HepG2 (cell line): ENCODE measurements around the gene CPT1B. TPM values are rescaled to one million over a fixed set of nuclear protein-coding genes. Genes with fewer than 3 reads are reported as not detected.

ENCODE experiments used
- ATAC-seq: fragments of 200-7000 bp; cut with Tn5 transposase; 3 replicates; pipeline ENCODE4 v1.9.1; 2020; ENCODE audit warnings: mild to moderate bottlenecking, moderate library complexity
- BruUV-seq: library from RNA; stranded (reverse); fragments of 400-500 nt; replicated peaks from 2 replicates; lab custom pipeline; 2021; lab: Mats Ljungman, UMichigan
- CTCF ChIA-PET: fragments of 300-600 bp; formaldehyde crosslinking; extraction: SDS; loops from one replicate; lab custom pipeline; 2021; ENCODE audit warnings: low total read pairs, inconsistent platforms, low intra/inter-chr PET ratio; lab: Yijun Ruan, JAX
- POLR2A ChIA-PET: fragments of 350-600 bp; sonication (Branson Sonifier 250); formaldehyde crosslinking; loops from one replicate; lab custom pipeline; 2020; ENCODE audit warnings: antibody characterized with exemption, inconsistent platforms; lab: Yijun Ruan, JAX
- DNase-seq: peaks from one replicate; pipeline ENCODE4 v3.0.0-alpha.2; 2015; ENCODE audit warnings: low spot score
- FAIRE-seq: peaks from 3 replicates; lab custom pipeline; 2011; peaks lifted over from hg19 to GRCh38; lab: Jason Lieb, UNC
- H2AFZ ChIP-seq: one replicate; pipeline ENCODE4 v1.6.1; 2011; ENCODE audit warnings: low read length, inconsistent platforms
- H3K27ac ChIP-seq: fragments of 300-600 bp; 3 replicates; pipeline ENCODE4 v1.8.0; 2011; ENCODE audit warnings: mixed run types, mild to moderate bottlenecking, mixed read lengths, low read length, inconsistent platforms; ENCODE audit not compliant: insufficient read depth; ENCODE audit errors: extremely low read length
- H3K27me3 ChIP-seq, 2 experiments: fragments of 200-600 bp in 1 of 2; 2 replicates in 1 of 2; 3 replicates in 1 of 2; pipeline versions ENCODE4 v1.6.0 to v1.8.0; 2011; ENCODE audit warnings: low read length in 2 of 2, mild to moderate bottlenecking in 2 of 2, moderate library complexity in 2 of 2, inconsistent platforms in 1 of 2; ENCODE audit not compliant: insufficient read depth in 2 of 2, control insufficient read depth in 1 of 2
- H3K36me3 ChIP-seq, 2 experiments: fragments of 200-600 bp in 1 of 2; replicated peaks in 1 of 2; 2 replicates in 1 of 2; 3 replicates in 1 of 2; pipeline versions ENCODE4 v1.5.1 to v1.8.0; 2011; ENCODE audit warnings: low read length in 2 of 2, inconsistent platforms in 1 of 2; ENCODE audit not compliant: insufficient read depth in 2 of 2, control insufficient read depth in 1 of 2
- H3K4me1 ChIP-seq: 2 replicates; pipeline ENCODE4 v1.5.1; 2012; ENCODE audit warnings: low read length, inconsistent platforms; ENCODE audit not compliant: insufficient read depth
- H3K4me2 ChIP-seq: 2 replicates; pipeline ENCODE4 v1.6.0; 2011; ENCODE audit warnings: low read depth, low read length, inconsistent platforms
- H3K4me3 ChIP-seq, 3 experiments: fragments of 200-600 bp in 1 of 3; sonication (generic), shearing (Covaris generic) in 1 of 3; replicated peaks in 1 of 3; 2 replicates each; pipeline ENCODE4 v1.5.1; 2011 to 2016; ENCODE audit warnings: low read length in 3 of 3, inconsistent platforms in 2 of 3, low read depth in 2 of 3, mild to moderate bottlenecking in 2 of 3, control low read depth in 1 of 3, mixed read lengths in 1 of 3; ENCODE audit not compliant: insufficient read depth in 1 of 3
- H3K79me2 ChIP-seq: one replicate; pipeline ENCODE4 v1.6.1; 2011; ENCODE audit warnings: low read length, inconsistent platforms; ENCODE audit not compliant: insufficient read depth
- H3K9ac ChIP-seq: 2 replicates; pipeline ENCODE4 v1.6.0; 2011; ENCODE audit warnings: mild to moderate bottlenecking, low read depth, low read length, inconsistent platforms; ENCODE audit not compliant: insufficient read depth
- H3K9me3 ChIP-seq: 2 replicates; pipeline ENCODE4 v1.5.1; 2012; ENCODE audit warnings: mild to moderate bottlenecking, low read length
- H4K20me1 ChIP-seq: 2 replicates; pipeline ENCODE4 v1.6.0; 2011; ENCODE audit warnings: inconsistent platforms, mild to moderate bottlenecking, low read length, moderate library complexity; ENCODE audit not compliant: insufficient read depth
- ETS1 ChIP-seq: sonication (generic); formaldehyde crosslinking; IDR thresholded peaks from 2 replicates; pipeline ENCODE4 v1.4.0; 2020; ENCODE audit warnings: missing genetic modification reagents
- GABPB1 ChIP-seq: IDR thresholded peaks from 2 replicates; pipeline ENCODE4 v1.6.1; 2016; ENCODE audit warnings: mild to moderate bottlenecking, missing genetic modification reagents, moderate library complexity, missing compliant biosample characterization
- HOXA9 ChIP-seq: sonication (generic); formaldehyde crosslinking; IDR thresholded peaks from 2 replicates; pipeline ENCODE4 v1.8.1; 2022; ENCODE audit warnings: missing genetic modification reagents, mild to moderate bottlenecking, moderate library complexity, borderline replicate concordance
- MYPOP ChIP-seq: sonication (generic); formaldehyde crosslinking; IDR thresholded peaks from 2 replicates; pipeline ENCODE4 v1.8.1; 2023; ENCODE audit warnings: mild to moderate bottlenecking, moderate library complexity, missing genetic modification reagents
- PCBP1 ChIP-seq: fragments of 200-400 bp; formaldehyde crosslinking; IDR thresholded peaks from 2 replicates; pipeline ENCODE4 v1.6.1; 2017; ENCODE audit warnings: mild to moderate bottlenecking, low read depth, low read length, borderline replicate concordance
- POLR2AphosphoS5 ChIP-seq: IDR thresholded peaks from 2 replicates; pipeline ENCODE4 v1.6.1; 2012; ENCODE audit warnings: low read depth, low read length
- ZNF121 ChIP-seq: sonication (generic); formaldehyde crosslinking; IDR thresholded peaks from 2 replicates; pipeline ENCODE4 v1.5.0; 2020; ENCODE audit warnings: mild to moderate bottlenecking, missing genetic modification reagents
- ZNF597 ChIP-seq: sonication (generic); formaldehyde crosslinking; IDR thresholded peaks from 2 replicates; pipeline ENCODE4 v1.5.0; 2020; ENCODE audit warnings: missing genetic modification reagents
- WGBS: methylation state at CpG from one replicate; pipeline ENCODE4 v1.1.6; 2017; ENCODE audit warnings: low lambda C conversion rate; 5-methylcytosine and 5-hydroxymethylcytosine counted together
- in situ Hi-C: cut with HindIII; loops from 2 replicates; pipeline ENCODE4 v1.10.0; 2017; ENCODE audit warnings: low pct_unique_long_range_greater_than_20kb; ENCODE audit not compliant: extremely low pct_ligation_motif_present
- intact Hi-C: fragments of 100-400 bp; cut with micrococcal nuclease; formaldehyde crosslinking; loops from one replicate; pipeline ENCODE4 v1.10.0; 2022; ENCODE audit not compliant: unreplicated experiment
- polyA plus RNA-seq, 8 experiments: library from polyadenylated mRNA; depleted of rRNA in 3 of 8; stranded (reverse) in 7 of 8; unstranded in 1 of 8; fragments of >200 nt; fragmentation: Illumina TruSeq in 4 of 8; extraction: Trizol in 4 of 8; gene quantifications; 2 replicates each; pipeline versions ENCODE4 v1.2.1 to v1.2.3, GENCODE V29; 2011 to 2016; ENCODE audit warnings: low read depth in 4 of 8, missing spikeins in 1 of 8, mixed read lengths in 1 of 8; ENCODE audit not compliant: insufficient read depth in 1 of 8
- total RNA-seq, 5 experiments: library from RNA; depleted of rRNA; stranded (reverse); fragments of >200 nt; fragmentation: Illumina TruSeq; extraction: Trizol; gene quantifications; 2 replicates each; pipeline ENCODE4 v1.2.3, GENCODE V29; 2016; ENCODE audit warnings: low read depth in 1 of 5

CPT1B gene
- total and polyA plus RNA-seq, 2 of the 13 experiments (the other 11 are each of a cell fraction or from before 2014, with no cell fraction given) = 9.2 to 19.5 TPM

- H3K9me3 ChIP-seq = no peaks in the 10 kb centered on the region
- intact Hi-C loops (no loop called here), in situ Hi-C loops (loop anchor here (5.0 kb wide), 1 partner anchor 34 kb away; no protein-coding TSS in a partner anchor)
- H3K36me3 ChIP-seq = no peaks in the 10 kb centered on the region
- H2AFZ ChIP-seq = no peak overlapping the region
- peak overlapping the region; percentile 84 for H3K4me2 ChIP-seq
- H3K27me3 ChIP-seq = 0 out of 5 replicates have a peak, but pooled peaks cover 0 to 6% of the 10 kb centered on the region in 2 experiments
- TF ChIP-seq HOXA9 (CRISPR knock-in tag) (no peak), POLR2AphosphoS5 (0 out of 2 replicates have a peak, but pooled peaks have one; percentile 19), ZNF121 (CRISPR knock-in tag) (0 out of 2 replicates have a peak, but pooled peaks have one; percentile 31)
- WGBS = 46% methylated on average over 19 of the region's 19 CpGs
- ChIA-PET CTCF (no interaction called here), POLR2A (interaction anchor here (0.8 to 5.9 kb wide), 4 partner anchors 8 to 49 kb away, joined by 3 to 34 read pairs (median 10); partner anchors contain the start of genes CHKB, KLHDC7B and SCO2)
- no peak overlapping the region for H3K27ac ChIP-seq
- BruUV-seq = no TSS peak
- H3K4me3 ChIP-seq = peak overlapping the region in 1 of 3 experiments; percentile 58; a peak in 1 of 6 replicates
- H3K9ac ChIP-seq = peak overlapping the region; percentile 73; the same call in 1 of the 2 replicates
- no peaks in the 10 kb centered on the region for H3K79me2 ChIP-seq
- DNase-seq (no peak), FAIRE-seq (no peak), ATAC-seq (no peak)
- no peaks in the 10 kb centered on the region for H4K20me1 ChIP-seq
- H3K4me1 ChIP-seq = peaks cover 58% of the 10 kb centered on the region
Observed at GRCh38 chr22:50532824-50533796, 45.1 kb downstream of the CPT1B start.

GRCh38 chr22:50531962-50532674, 46.1 kb downstream of the CPT1B start:
- POLR2A ChIA-PET = interaction anchor here (0.8 to 5.9 kb wide), 8 partner anchors 9 to 109 kb away, joined by 3 to 34 read pairs (median 6); partner anchors contain the start of genes CHKB, KLHDC7B, LMF2 and NCAPH2
- Histone ChIP-seq H3K27me3 (0 out of 5 replicates have a peak, but pooled peaks cover 0 to 6% of the 10 kb centered on the region in 2 experiments), H4K20me1 (no peaks in the 10 kb centered on the region), H3K4me1 (peaks cover 68% of the 10 kb centered on the region), H3K4me2 (peak overlapping the region; percentile 84), H3K9ac (peak overlapping the region; percentile 73), H3K36me3 (no peaks in the 10 kb centered on the region), H2AFZ (no peak overlapping the region), H3K79me2 (no peaks in the 10 kb centered on the region), H3K4me3 (peak overlapping the region; percentile 58 to 83 (median 74)), H3K9me3 (no peaks in the 10 kb centered on the region), H3K27ac (peak overlapping the region; percentile 74)
- ATAC-seq (peak; percentile 38), FAIRE-seq (no peak), DNase-seq (no peak)
- intact Hi-C loops (no loop called here), in situ Hi-C loops (loop anchor here (5.0 kb wide), 1 partner anchor 35 kb away; no protein-coding TSS in a partner anchor)
- no TSS peak for BruUV-seq
- WGBS = 4% methylated on average over 27 of the region's 56 CpGs
- CTCF ChIA-PET = no interaction called here
- no peak for TF ChIP-seq ZNF597 (CRISPR knock-in tag)
- TF ChIP-seq MYPOP (CRISPR knock-in tag) = 0 out of 2 replicates have a peak, but pooled peaks have one; percentile 50
- TF ChIP-seq GABPB1 (CRISPR knock-in tag) = peak; percentile 56; the same call in 1 of the 2 replicates
- TF ChIP-seq ETS1 (CRISPR knock-in tag) = no peak
- TF ChIP-seq PCBP1 = 0 out of 2 replicates have a peak, but pooled peaks have one; percentile 59
